ENCODE results near the gene EMP3. TPM values are rescaled to one million over a fixed set of nuclear protein-coding genes. Genes with fewer than 3 reads are reported as not detected.

EMP3 gene
- total and polyA plus RNA-seq, 2 of the 13 experiments (the other 11 are each of a cell fraction or from before 2014, with no cell fraction given), result 2.2 to 7.8 TPM

DNA sequence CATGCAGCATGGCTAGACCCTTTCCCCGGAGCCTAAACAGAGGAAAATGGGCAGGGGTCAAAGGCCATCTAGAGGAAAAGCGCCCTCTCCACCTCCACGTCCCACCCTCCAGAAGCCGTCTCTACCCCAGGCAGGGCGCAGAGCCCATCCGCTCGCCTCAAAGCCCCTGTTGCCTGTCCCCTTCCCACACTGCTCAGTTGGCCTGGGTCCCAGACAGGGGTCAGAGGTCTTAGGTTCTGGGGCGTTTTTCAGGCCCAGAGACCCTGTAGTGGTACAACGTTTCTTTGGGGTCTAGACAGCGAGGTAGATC lies 38.1 kb downstream of the EMP3 start (continued):
- TF ChIP-seq, protein P1, sequence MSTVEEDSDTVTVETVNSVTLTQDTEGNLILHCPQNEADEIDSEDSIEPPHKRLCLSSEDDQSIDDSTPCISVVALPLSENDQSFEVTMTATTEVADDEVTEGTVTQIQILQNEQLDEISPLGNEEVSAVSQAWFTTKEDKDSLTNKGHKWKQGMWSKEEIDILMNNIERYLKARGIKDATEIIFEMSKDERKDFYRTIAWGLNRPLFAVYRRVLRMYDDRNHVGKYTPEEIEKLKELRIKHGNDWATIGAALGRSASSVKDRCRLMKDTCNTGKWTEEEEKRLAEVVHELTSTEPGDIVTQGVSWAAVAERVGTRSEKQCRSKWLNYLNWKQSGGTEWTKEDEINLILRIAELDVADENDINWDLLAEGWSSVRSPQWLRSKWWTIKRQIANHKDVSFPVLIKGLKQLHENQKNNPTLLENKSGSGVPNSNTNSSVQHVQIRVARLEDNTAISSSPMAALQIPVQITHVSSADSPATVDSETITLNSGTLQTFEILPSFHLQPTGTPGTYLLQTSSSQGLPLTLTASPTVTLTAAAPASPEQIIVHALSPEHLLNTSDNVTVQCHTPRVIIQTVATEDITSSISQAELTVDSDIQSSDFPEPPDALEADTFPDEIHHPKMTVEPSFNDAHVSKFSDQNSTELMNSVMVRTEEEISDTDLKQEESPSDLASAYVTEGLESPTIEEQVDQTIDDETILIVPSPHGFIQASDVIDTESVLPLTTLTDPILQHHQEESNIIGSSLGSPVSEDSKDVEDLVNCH (CRISPR knock-in tag; IDR thresholded peaks at IDR 0.05), result no peak
- TF ChIP-seq ZNF251 (CRISPR knock-in tag; IDR thresholded peaks at IDR 0.05) (no peak), ZNF136 (CRISPR knock-in tag; IDR thresholded peaks at IDR 0.05; ENCODE audit: low read depth) (no peak), ZSCAN9 (CRISPR knock-in tag; IDR thresholded peaks at IDR 0.05; ENCODE audit: borderline replicate concordance) (no peak; the same call in 1 of the 2 replicates), RXRA (CRISPR knock-in tag; IDR thresholded peaks at IDR 0.05) (peak; percentile 16; the same call in 1 of the 2 replicates), PHF5A (CRISPR knock-in tag; IDR thresholded peaks at IDR 0.05; ENCODE audit: low read depth, unreplicated experiment) (no peak), ZNF263 (CRISPR knock-in tag; IDR thresholded peaks at IDR 0.05) (no peak), ZMYM2 (CRISPR knock-in tag; IDR thresholded peaks at IDR 0.05) (no peak), MYNN (CRISPR knock-in tag; IDR thresholded peaks at IDR 0.05; ENCODE audit: low read depth) (no peak), TAF1 (CRISPR knock-in tag; IDR thresholded peaks at IDR 0.05) (no peak), ZKSCAN1 (IDR thresholded peaks at IDR 0.05; ENCODE audit: low read length) (no peak), ESRRA (CRISPR knock-in tag; IDR thresholded peaks at IDR 0.05; ENCODE audit: low read depth) (no peak), KLF12 (CRISPR knock-in tag; IDR thresholded peaks at IDR 0.05; ENCODE audit: borderline replicate concordance) (no peak), ZNF549 (CRISPR knock-in tag; IDR thresholded peaks at IDR 0.05) (no peak), TCF7 (IDR thresholded peaks at IDR 0.05; ENCODE audit: low read depth) (no peak), SP140L (CRISPR knock-in tag; IDR thresholded peaks at IDR 0.05; ENCODE audit: borderline replicate concordance) (no peak), FOXK1 (CRISPR knock-in tag; IDR thresholded peaks at IDR 0.05; ENCODE audit: borderline replicate concordance, low read depth) (no peak), XRCC5 (optimal IDR thresholded peaks at IDR 0.05; ENCODE audit: low read length) (no peak), ZNF460 (CRISPR knock-in tag; IDR thresholded peaks at IDR 0.05; ENCODE audit: borderline replicate concordance) (no peak), NFKB2 (CRISPR knock-in tag; IDR thresholded peaks at IDR 0.05; ENCODE audit: borderline replicate concordance) (no peak), BHLHE40 (IDR thresholded peaks at IDR 0.05; ENCODE audit: low read length) (no peak), ELF1 (CRISPR knock-in tag; IDR thresholded peaks at IDR 0.05) (no peak), YEATS2 (CRISPR knock-in tag; IDR thresholded peaks at IDR 0.05; ENCODE audit: borderline replicate concordance) (no peak), ZNF3 (CRISPR knock-in tag; IDR thresholded peaks at IDR 0.05) (no peak), ZNF124 (CRISPR knock-in tag; IDR thresholded peaks at IDR 0.05) (no peak)
- TF ChIP-seq, protein P2, sequence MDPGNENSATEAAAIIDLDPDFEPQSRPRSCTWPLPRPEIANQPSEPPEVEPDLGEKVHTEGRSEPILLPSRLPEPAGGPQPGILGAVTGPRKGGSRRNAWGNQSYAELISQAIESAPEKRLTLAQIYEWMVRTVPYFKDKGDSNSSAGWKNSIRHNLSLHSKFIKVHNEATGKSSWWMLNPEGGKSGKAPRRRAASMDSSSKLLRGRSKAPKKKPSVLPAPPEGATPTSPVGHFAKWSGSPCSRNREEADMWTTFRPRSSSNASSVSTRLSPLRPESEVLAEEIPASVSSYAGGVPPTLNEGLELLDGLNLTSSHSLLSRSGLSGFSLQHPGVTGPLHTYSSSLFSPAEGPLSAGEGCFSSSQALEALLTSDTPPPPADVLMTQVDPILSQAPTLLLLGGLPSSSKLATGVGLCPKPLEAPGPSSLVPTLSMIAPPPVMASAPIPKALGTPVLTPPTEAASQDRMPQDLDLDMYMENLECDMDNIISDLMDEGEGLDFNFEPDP (CRISPR knock-in tag; conservative IDR thresholded peaks at IDR 0.05), result no peak
- TF ChIP-seq, protein P3, sequence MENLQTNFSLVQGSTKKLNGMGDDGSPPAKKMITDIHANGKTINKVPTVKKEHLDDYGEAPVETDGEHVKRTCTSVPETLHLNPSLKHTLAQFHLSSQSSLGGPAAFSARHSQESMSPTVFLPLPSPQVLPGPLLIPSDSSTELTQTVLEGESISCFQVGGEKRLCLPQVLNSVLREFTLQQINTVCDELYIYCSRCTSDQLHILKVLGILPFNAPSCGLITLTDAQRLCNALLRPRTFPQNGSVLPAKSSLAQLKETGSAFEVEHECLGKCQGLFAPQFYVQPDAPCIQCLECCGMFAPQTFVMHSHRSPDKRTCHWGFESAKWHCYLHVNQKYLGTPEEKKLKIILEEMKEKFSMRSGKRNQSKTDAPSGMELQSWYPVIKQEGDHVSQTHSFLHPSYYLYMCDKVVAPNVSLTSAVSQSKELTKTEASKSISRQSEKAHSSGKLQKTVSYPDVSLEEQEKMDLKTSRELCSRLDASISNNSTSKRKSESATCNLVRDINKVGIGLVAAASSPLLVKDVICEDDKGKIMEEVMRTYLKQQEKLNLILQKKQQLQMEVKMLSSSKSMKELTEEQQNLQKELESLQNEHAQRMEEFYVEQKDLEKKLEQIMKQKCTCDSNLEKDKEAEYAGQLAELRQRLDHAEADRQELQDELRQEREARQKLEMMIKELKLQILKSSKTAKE (CRISPR knock-in tag; IDR thresholded peaks at IDR 0.05; ENCODE audit: borderline replicate concordance), result no peak
- TF ChIP-seq, protein P4, sequence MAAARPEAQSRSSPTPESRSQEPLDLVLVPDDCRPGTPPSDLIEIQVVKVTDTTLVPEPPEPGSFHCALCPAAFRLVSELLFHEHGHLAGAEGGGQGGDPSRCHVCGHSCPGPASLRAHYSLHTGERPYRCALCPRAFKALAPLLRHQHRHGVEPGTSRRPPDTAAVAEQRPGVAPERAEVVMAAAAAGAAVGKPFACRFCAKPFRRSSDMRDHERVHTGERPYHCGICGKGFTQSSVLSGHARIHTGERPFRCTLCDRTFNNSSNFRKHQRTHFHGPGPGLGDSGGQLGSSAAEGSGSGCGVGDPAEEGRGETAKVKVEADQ (CRISPR knock-in tag; IDR thresholded peaks at IDR 0.05; ENCODE audit: borderline replicate concordance), result no peak
